HG02588 (cell line): ENCODE results near the gene FOXL3.
"Not testable (repeated sequence)": the region's sequence is repeated elsewhere in the genome, so short reads cannot be mapped to it uniquely, and the experiment has no call there.

Source experiments
- ATAC-seq: cut with Tn5 transposase; IDR thresholded peaks from one replicate; pipeline ENCODE4 v1.9.1; 2021; ENCODE audit warnings: mild to moderate bottlenecking, moderate library complexity; ENCODE audit not compliant: unreplicated experiment

The FOXL3 gene

GRCh38 chr7:254337-255037 is 35.5 kb upstream of the FOXL3 start:
- no peak for ATAC-seq

GRCh38 chr7:255038-255435 is 34.9 kb upstream of the FOXL3 start:
- no peak for ATAC-seq

- ATAC-seq = no peak
These were observed 34.1 kb upstream of the FOXL3 start for GRCh38 chr7:255721-256361.

- no peak for ATAC-seq
These were observed 33.5 kb upstream of the FOXL3 start for GRCh38 chr7:256461-256940.

- no peak for ATAC-seq
These were observed 32.9 kb upstream of the FOXL3 start for GRCh38 chr7:256981-257646.

- no peak for ATAC-seq
These were observed 32.4 kb upstream of the FOXL3 start for GRCh38 chr7:257647-257992.

GRCh38 chr7:258476-259190 is 31.3 kb upstream of the FOXL3 start:
- no peak for ATAC-seq

- no peak for ATAC-seq
These were observed 30.8 kb upstream of the FOXL3 start for GRCh38 chr7:259191-259505.

GRCh38 chr7:259751-260405 is 30.1 kb upstream of the FOXL3 start:
- ATAC-seq = no peak

GRCh38 chr7:260441-261281 is 29.3 kb upstream of the FOXL3 start:
- no peak for ATAC-seq

GRCh38 chr7:261341-262250 is 28.4 kb upstream of the FOXL3 start:
- no peak for ATAC-seq

GRCh38 chr7:262251-262572 is 27.8 kb upstream of the FOXL3 start:
- ATAC-seq = no peak

GRCh38 chr7:262631-263311 is 27.2 kb upstream of the FOXL3 start:
- not testable (repeated sequence) for ATAC-seq

GRCh38 chr7:263483-264351 is 26.3 kb upstream of the FOXL3 start:
- ATAC-seq = not testable (repeated sequence)

GRCh38 chr7:264541-265191 is 25.3 kb upstream of the FOXL3 start:
- ATAC-seq = no peak

- no peak for ATAC-seq
These were observed 24.6 kb upstream of the FOXL3 start for GRCh38 chr7:265192-265997.
